ENCODE results near the gene AFF3. TPM values are rescaled to one million over a fixed set of nuclear protein-coding genes. Genes with fewer than 3 reads are reported as not detected.

The AFF3 gene
- total RNA-seq, 1 donor from 2014 or later, result 7.3 TPM

DNA sequence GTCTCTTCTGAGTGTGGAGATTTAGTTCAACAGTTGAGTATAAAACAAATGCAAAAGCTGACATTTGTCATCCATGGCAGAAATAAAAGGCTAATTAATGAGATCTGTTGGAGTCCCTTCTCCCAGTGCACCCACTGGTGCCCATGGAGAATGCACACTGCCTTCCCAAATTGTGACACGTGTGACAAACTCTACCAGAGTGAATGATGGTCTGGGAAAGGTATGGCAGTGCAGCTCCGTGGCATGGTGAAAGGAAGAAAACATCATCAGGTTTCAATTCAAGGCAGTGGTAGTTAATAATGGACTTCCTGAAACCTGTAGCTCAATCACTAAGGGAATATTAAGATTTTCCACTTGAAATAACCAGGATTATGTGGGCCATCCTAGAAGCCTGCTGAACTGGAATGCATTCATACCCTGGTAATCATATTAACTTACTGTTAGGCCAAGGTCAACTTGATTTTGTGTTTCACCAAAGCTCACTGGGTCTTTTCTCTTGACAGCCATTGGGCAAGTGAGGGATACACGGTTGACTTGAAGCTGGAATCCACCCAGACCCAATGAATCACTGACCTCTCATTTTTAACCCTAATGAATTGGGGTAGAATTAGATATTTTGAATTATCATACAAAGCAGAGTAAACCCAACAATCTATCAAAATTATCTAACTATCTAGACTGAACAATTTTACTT, 167.6 kb downstream of the AFF3 start:
- no peak overlapping the region for H3K4me3 Mint-ChIP-seq (ENCODE audit: low read depth)
- no peaks in the 10 kb centered on the region for H3K36me3 Mint-ChIP-seq (ENCODE audit: insufficient read depth)
- no peak overlapping the region for H3K27ac Mint-ChIP-seq
- H3K4me1 Mint-ChIP-seq (ENCODE audit: low read depth), result peaks cover 5% of the 10 kb centered on the region
- H3K27me3 Mint-ChIP-seq, result peaks cover 22% of the 10 kb centered on the region
- TF ChIP-seq, protein P1, sequence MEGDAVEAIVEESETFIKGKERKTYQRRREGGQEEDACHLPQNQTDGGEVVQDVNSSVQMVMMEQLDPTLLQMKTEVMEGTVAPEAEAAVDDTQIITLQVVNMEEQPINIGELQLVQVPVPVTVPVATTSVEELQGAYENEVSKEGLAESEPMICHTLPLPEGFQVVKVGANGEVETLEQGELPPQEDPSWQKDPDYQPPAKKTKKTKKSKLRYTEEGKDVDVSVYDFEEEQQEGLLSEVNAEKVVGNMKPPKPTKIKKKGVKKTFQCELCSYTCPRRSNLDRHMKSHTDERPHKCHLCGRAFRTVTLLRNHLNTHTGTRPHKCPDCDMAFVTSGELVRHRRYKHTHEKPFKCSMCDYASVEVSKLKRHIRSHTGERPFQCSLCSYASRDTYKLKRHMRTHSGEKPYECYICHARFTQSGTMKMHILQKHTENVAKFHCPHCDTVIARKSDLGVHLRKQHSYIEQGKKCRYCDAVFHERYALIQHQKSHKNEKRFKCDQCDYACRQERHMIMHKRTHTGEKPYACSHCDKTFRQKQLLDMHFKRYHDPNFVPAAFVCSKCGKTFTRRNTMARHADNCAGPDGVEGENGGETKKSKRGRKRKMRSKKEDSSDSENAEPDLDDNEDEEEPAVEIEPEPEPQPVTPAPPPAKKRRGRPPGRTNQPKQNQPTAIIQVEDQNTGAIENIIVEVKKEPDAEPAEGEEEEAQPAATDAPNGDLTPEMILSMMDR (IDR thresholded peaks at IDR 0.05; ENCODE audit: unreplicated experiment), result no peak
- H3K9me3 Mint-ChIP-seq (ENCODE audit: low read depth), result peaks cover 7% of the 10 kb centered on the region
- no peak for DNase-seq (ENCODE audit: low spot score, unreplicated experiment)

DNA sequence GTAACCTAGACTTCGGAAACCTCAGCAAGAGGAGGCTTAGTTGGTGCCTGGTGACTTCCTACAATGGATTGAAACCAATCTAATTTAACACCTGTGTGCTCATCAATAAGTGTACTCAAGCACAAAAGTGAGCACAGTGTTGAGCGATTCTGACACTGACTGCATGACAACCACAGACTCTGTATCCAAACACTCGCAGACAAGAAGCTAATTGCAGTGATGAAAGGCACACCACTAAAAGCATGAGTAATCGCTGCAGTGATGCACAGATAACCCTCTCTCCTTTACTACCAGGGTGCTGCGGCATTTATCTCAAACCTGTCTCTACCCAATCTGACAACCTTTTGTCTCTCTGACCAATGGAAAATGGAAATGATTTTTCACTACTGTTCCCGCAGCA, 168.1 kb downstream of the AFF3 start:
- Mint-ChIP-seq H3K36me3 (ENCODE audit: insufficient read depth) (no peaks in the 10 kb centered on the region), H3K27ac (no peak overlapping the region), H3K4me1 (ENCODE audit: low read depth) (peaks cover 5% of the 10 kb centered on the region), H3K4me3 (ENCODE audit: low read depth) (no peak overlapping the region), H3K27me3 (peaks cover 20% of the 10 kb centered on the region), H3K9me3 (ENCODE audit: low read depth) (peaks cover 7% of the 10 kb centered on the region)
- DNase-seq (ENCODE audit: low spot score, unreplicated experiment), result no peak
- TF ChIP-seq, protein P1 (IDR thresholded peaks at IDR 0.05; ENCODE audit: unreplicated experiment), result no peak

DNA sequence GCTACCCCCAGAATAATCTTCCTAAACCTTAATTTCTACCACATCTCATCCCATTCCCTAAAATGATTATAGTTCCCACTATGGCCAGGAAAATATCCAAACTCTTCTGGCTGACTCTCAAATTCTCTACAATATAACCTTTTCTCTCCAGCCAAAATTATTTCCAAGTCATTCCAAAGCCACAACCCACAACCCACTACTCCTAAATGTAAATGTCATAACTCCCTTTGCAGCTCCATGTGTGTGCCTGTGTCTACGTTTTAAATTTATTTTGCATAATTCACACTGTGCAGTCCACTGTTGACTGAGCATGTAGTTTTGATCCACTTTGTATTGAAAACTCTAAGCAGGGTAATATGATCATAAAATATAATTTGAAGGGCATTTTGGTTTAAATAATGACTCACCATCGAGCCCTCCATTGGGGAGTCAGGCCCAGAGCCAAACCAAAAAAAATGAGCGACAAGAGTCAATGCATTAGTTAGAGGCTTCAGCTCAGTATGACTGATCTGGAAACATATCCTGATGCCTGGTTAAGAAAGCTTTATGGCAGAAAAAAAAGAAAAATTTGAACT, 171.0 kb downstream of the AFF3 start:
- H3K4me1 Mint-ChIP-seq (ENCODE audit: low read depth), result peaks cover 5% of the 10 kb centered on the region
- H3K9me3 Mint-ChIP-seq (ENCODE audit: low read depth), result peaks cover 14% of the 10 kb centered on the region

DNA sequence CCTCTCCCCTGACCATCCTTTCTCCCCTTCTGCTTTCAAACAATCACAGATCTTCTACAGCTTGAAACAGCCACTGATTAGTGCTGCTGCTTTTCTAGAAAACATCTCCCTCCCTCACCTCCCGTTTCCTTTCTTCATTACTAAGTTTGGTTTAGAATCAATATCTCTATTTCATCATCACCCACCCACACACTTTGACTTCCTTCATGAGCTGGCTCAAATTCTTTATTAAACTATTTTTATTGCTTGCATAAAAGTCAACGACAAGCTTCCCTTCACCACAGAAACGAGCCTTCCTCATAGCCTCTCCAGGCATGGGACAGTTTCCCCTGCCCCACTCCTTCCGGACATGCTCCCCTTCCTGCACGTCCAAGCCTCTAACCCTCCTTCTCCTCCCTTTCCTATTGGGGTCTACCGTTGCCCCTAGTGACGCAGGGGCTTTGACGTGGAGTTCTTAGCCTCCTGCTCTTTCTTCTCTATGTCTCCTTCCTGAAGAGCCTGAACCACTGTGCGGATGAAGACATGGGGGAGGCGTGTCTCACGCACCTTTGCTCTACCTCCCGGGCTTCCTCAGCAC, 172.0 kb downstream of the AFF3 start:
- no peak for DNase-seq (ENCODE audit: low spot score, unreplicated experiment)
- Mint-ChIP-seq H3K36me3 (ENCODE audit: insufficient read depth) (no peaks in the 10 kb centered on the region), H3K9me3 (ENCODE audit: low read depth) (peaks cover 14% of the 10 kb centered on the region), H3K4me3 (ENCODE audit: low read depth) (no peak overlapping the region), H3K4me1 (ENCODE audit: low read depth) (peaks cover 5% of the 10 kb centered on the region), H3K27ac (no peak overlapping the region), H3K27me3 (peaks cover 22% of the 10 kb centered on the region)
- TF ChIP-seq, protein P1 (IDR thresholded peaks at IDR 0.05; ENCODE audit: unreplicated experiment), result no peak

More for the DNA sequence above, 171.0 kb downstream of the AFF3 start:
- H3K27me3 Mint-ChIP-seq, result peaks cover 22% of the 10 kb centered on the region
- no peak for DNase-seq (ENCODE audit: low spot score, unreplicated experiment)
- TF ChIP-seq, protein P1 (IDR thresholded peaks at IDR 0.05; ENCODE audit: unreplicated experiment), result no peak
- H3K27ac Mint-ChIP-seq, result no peak overlapping the region
- H3K36me3 Mint-ChIP-seq (ENCODE audit: insufficient read depth), result no peaks in the 10 kb centered on the region
- no peak overlapping the region for H3K4me3 Mint-ChIP-seq (ENCODE audit: low read depth)

DNA sequence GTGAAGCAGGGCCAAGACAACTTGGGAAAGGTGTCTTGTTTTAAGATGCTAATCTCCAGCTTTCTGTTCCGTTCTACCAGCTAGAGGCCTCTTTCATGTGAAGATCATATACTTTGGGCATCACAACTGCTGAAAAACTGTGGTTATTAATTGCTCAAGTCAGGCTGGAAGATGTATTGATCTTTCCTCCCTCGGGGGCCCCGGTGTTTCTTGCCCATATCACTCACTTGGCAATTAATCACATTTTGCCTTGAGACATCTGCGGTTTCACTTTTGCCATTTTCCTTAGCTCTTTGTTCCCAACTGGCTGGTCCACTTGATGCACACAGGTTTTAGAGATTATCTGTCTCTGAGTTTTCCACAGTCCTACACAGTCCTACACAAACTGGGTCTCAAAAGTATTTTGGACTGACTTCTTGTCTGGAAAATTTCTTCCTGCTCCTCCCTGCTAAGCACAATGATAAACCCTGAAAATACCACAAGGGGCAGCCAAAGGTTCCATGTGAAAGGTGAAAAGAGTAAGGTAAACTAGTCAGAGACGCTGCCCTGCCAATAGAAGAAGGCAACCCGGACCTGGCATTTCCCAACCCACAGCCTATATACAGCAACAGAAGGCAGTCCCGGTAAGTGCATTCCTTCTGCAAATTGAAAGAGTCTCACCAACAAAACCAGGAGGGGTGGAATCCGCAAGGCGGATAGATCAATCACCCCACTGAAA, 181.0 kb downstream of the AFF3 start:
- Mint-ChIP-seq H3K4me3 (ENCODE audit: low read depth) (no peak overlapping the region), H3K9me3 (ENCODE audit: low read depth) (peaks cover 6% of the 10 kb centered on the region), H3K4me1 (ENCODE audit: low read depth) (peaks cover 26% of the 10 kb centered on the region), H3K36me3 (ENCODE audit: insufficient read depth) (no peaks in the 10 kb centered on the region), H3K27ac (no peak overlapping the region), H3K27me3 (no peaks in the 10 kb centered on the region)
- DNase-seq (ENCODE audit: low spot score, unreplicated experiment), result no peak
- TF ChIP-seq, protein P1 (IDR thresholded peaks at IDR 0.05; ENCODE audit: unreplicated experiment), result no peak

Measured in progenitor cell of endocrine pancreas (in vitro differentiated cells).